Spleen (tissue), 11 donors: Measurements from ENCODE around the gene HOTAIR. TPM values are rescaled to one million over a fixed set of nuclear protein-coding genes. Genes with fewer than 3 reads are reported as not detected.

Source experiments
- DNase-seq: peaks from one replicate; pipeline ENCODE4 v3.0.0-alpha.2; 2020
- H3K27ac ChIP-seq, 8 donors: fragments of 200-600 bp; sonication (generic) in 7 of 8; 1 replicate in 4 of 8; 2 replicates in 4 of 8; pipeline versions ENCODE4 v1.5.0 to v1.8.0; 2016 to 2021; ENCODE audit warnings: inconsistent platforms in 4 of 8, mild to moderate bottlenecking in 4 of 8, moderate library complexity in 1 of 8
- H3K27me3 ChIP-seq, 7 donors: fragments of 200-600 bp; sonication (generic) in 6 of 7; replicated peaks in 1 of 7; 1 replicate in 4 of 7; 2 replicates in 3 of 7; pipeline versions ENCODE4 v1.5.0 to v1.8.0; 2016 to 2021; ENCODE audit warnings: inconsistent platforms in 3 of 7, mild to moderate bottlenecking in 1 of 7
- H3K36me3 ChIP-seq, 6 donors: fragments of 200-600 bp; sonication (generic) in 5 of 6; 1 replicate in 4 of 6; 2 replicates in 2 of 6; pipeline versions ENCODE4 v1.5.0 to v1.8.0; 2016 to 2021; ENCODE audit warnings: inconsistent platforms in 2 of 6
- H3K4me1 ChIP-seq, 6 donors: fragments of 200-600 bp; sonication (generic) in 5 of 6; 1 replicate in 3 of 6; 2 replicates in 3 of 6; pipeline versions ENCODE4 v1.5.0 to v1.8.0; 2016 to 2021; ENCODE audit warnings: inconsistent platforms in 3 of 6
- H3K4me3 ChIP-seq, 8 donors: fragments of 200-600 bp; sonication (generic) in 7 of 8; 1 replicate in 4 of 8; 2 replicates in 4 of 8; pipeline versions ENCODE4 v1.5.0 to v1.8.0; 2016 to 2021; ENCODE audit warnings: inconsistent platforms in 4 of 8, mild to moderate bottlenecking in 4 of 8, moderate library complexity in 2 of 8
- H3K9me3 ChIP-seq, 8 donors: fragments of 200-600 bp; sonication (generic) in 7 of 8; 1 replicate in 4 of 8; 2 replicates in 4 of 8; pipeline versions ENCODE4 v1.5.0 to v1.8.0; 2016 to 2021; ENCODE audit warnings: inconsistent platforms in 4 of 8
- CTCF ChIP-seq, 11 experiments: fragments of 200-600 bp in 7 of 11; fragments of 450-650 bp in 4 of 11; sonication (generic) in 4 of 11; IDR thresholded peaks in 8 of 11; conservative IDR thresholded peaks in 3 of 11; 1 replicate in 7 of 11; 2 replicates in 4 of 11; pipeline versions ENCODE4 v1.4.0 to v1.8.0; 2016 to 2021; ENCODE audit warnings: antibody characterized with exemption in 11 of 11, inconsistent platforms in 4 of 11, mild to moderate bottlenecking in 1 of 11
- POLR2A ChIP-seq, 3 donors: fragments of 450-650 bp; IDR thresholded peaks; one replicate each; pipeline ENCODE4 v1.5.1; 2017; ENCODE audit warnings: antibody characterized with exemption in 3 of 3, mild to moderate bottlenecking in 1 of 3
- POLR2AphosphoS5 ChIP-seq, 3 donors: sonication (generic); formaldehyde crosslinking; IDR thresholded peaks; one replicate each; pipeline ENCODE4 v1.5.1; 2017; ENCODE audit warnings: antibody characterized with exemption in 3 of 3
- WGBS, 5 donors: extraction: QIAGEN DNeasy Blood & Tissue Kit in 3 of 5; methylation state at CpG; one replicate each; pipeline versions ENCODE4 v1.1.5 to v1.1.7; 2013 to 2018; 5-methylcytosine and 5-hydroxymethylcytosine counted together
- intact Hi-C: fragments of 100-400 bp; cut with DNase I; formaldehyde crosslinking; loops from one replicate; pipeline ENCODE4 v1.15.0; 2023; ENCODE audit warnings: low total_unique reads
- polyA plus RNA-seq, 3 donors: library from polyadenylated mRNA; stranded (reverse); fragments of 200-250 nt; gene quantifications; one replicate each; pipeline ENCODE4 v1.2.1, GENCODE V29; 2013
- total RNA-seq, 7 donors: library from RNA; depleted of rRNA in 3 of 7; stranded (reverse); fragments of >200 nt in 3 of 7; fragmentation: NEBNext Ultra II Directional in 4 of 7; extraction: Animal tissue kit (Norgen Biotek cat#: 25700) in 4 of 7; gene quantifications; one replicate each; pipeline versions ENCODE4 v1.1.0 to v1.2.1, GENCODE V29; 2016 to 2021
- donor health status: healthy with polysubstance abuse.
- donor health status: DM: no; HTN: no; CAD: no; lungs with moderate emphysema.
- donor health status: DM: no; HTN: no; CAD: no.
- donor health status: Bipolar disorder and iron deficiency.
- donor health status: healthy.
- donor health status: DM: no; HTN: no; CAD: no.
- donor health status: DM: yes; HTN: yes; CAD: no.

HOTAIR gene
- total and polyA plus RNA-seq, 10 donors: not detected

DNA sequence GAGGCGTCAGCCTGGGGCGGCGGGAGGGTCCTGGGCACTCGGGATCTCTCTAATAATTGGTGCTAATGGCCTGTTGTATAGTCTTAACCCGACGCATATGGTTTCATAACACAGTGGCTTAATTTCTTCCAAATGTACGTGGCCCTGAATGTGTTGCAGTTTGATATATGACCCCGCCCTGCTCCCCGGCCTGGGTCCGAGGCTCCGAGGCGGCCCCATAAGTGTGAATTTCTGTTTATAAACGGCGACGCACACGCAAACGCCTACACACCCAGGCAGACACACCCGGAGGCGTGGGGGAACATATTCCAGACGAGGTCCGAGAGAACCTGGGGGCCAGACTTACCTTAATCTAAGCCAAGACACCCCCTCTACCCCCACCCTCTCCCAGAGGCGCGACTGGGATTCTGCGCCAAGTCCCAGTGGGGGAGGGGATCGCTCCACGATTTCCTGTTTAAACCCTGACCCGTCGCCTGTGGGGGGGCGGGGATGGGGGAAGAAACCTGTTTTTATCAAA lies 43.8 kb upstream of the HOTAIR start:
- Histone ChIP-seq H3K9me3 (no peaks in the 10 kb centered on the region), H3K27ac (peak overlapping the region in 2 of 8 donors; percentile 33 to 44), H3K27me3 (peaks cover 9 to 100% (median 83%) of the 10 kb centered on the region in 7 donors), H3K4me1 (peaks cover 7 to 52% (median 39%) of the 10 kb centered on the region in 6 donors), H3K4me3 (peak overlapping the region in 5 of 8 donors; percentile 30 to 71 (median 36)), H3K36me3 (no peaks in the 10 kb centered on the region)
- no peak for TF ChIP-seq POLR2A (IDR thresholded peaks at IDR 0.05)
- TF ChIP-seq POLR2AphosphoS5 (IDR thresholded peaks at IDR 0.05): no peak
- no peak for TF ChIP-seq CTCF (IDR thresholded peaks at IDR 0.05 in 8 of 11, conservative IDR thresholded peaks at IDR 0.05 in 3 of 11)
- intact Hi-C loops: no loop called here
- WGBS, 5 donors: 20 to 32% (median 25%) methylated on average over 22 to 29 of the region's 29 CpGs
- no peak for DNase-seq

DNA sequence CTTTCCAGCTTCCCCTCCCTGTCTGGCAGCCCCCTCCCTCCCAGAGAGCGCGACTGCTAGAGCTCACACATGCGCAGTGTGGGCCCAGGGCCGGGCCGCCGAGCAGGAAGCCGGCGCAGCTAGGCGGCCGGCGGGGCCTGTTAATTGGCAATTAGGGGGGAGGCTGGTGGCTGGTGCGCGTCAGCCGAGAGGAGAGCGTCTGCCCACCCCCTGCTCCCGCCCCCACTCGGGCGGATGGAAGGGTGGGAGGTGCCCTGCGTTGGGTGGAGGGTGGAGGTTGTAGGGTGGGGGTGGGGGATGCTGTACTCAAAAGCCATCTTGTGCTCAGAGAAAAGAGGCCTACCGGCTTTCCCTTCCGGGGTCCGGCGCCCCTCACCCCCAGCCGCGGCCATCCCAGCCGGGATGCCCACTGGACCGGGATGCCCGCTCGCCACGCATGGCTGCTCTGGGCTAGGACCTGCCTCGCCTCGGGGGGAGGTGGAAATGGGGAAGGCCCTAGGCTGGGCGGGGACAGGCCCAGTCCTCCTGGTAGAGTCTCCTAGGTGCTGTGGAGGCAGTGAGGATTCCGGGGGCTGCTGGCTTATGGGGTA lies 43.2 kb upstream of the HOTAIR start:
- Histone ChIP-seq H3K4me3 (peak overlapping the region; percentile 20 to 71 (median 32)), H3K9me3 (no peaks in the 10 kb centered on the region), H3K27ac (peak overlapping the region in 4 of 8 donors; percentile 10 to 58 (median 38)), H3K4me1 (peaks cover 7 to 52% (median 39%) of the 10 kb centered on the region in 6 donors), H3K36me3 (no peaks in the 10 kb centered on the region), H3K27me3 (peaks cover 8 to 100% (median 84%) of the 10 kb centered on the region in 7 donors)
- DNase-seq: peak; percentile 93
- TF ChIP-seq POLR2A (IDR thresholded peaks at IDR 0.05) (no peak), POLR2AphosphoS5 (IDR thresholded peaks at IDR 0.05) (peak; percentile 40 to 78 (median 74))
- intact Hi-C loops: no loop called here
- WGBS, 5 donors: 1 to 4% (median 3%) methylated on average over 21 to 34 of the region's 34 CpGs

DNA sequence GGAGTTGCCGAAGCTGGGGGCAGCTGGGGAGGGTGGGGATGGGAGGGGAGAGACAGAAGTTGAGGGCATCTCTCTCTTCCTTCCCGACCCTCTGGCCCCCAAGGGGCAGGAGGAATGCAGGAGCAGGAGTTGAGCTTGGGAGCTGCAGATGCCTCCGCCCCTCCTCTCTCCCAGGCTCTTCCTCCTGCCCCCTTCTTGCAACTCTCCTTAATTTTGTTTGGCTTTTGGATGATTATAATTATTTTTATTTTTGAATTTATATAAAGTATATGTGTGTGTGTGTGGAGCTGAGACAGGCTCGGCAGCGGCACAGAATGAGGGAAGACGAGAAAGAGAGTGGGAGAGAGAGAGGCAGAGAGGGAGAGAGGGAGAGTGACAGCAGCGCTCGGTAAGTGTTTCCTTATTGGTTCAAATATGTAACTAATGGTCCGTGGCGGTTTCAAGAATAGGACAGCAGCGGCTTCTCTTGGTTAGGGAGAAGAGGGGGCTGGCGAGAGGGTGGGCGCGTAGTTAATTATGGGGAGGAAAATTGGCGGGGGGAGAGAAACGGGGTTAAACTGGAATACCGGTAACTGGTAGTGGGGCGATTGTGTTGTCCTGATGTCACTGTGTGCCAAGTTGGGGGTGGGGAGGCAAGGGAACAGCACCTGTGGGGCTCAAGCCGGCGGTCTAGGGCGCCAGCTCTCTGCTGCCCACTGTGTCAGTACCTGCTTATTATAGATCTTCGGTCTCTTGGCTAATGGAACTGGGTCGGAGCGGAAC lies 42.5 kb upstream of the HOTAIR start:
- whole genome bisulfite sequencing, 5 donors: 3 to 4% (median 4%) methylated on average over 24 of the region's 24 CpGs
- Histone ChIP-seq H3K27ac (peak overlapping the region in 3 of 8 donors; percentile 33 to 58 (median 44)), H3K36me3 (no peaks in the 10 kb centered on the region), H3K4me3 (peak overlapping the region; percentile 20 to 71 (median 32)), H3K9me3 (no peaks in the 10 kb centered on the region), H3K4me1 (peaks cover 7 to 52% (median 39%) of the 10 kb centered on the region in 6 donors), H3K27me3 (peaks cover 9 to 100% (median 89%) of the 10 kb centered on the region in 7 donors)
- intact Hi-C loops: no loop called here
- DNase-seq: no peak
- TF ChIP-seq CTCF (IDR thresholded peaks at IDR 0.05 in 8 of 11, conservative IDR thresholded peaks at IDR 0.05 in 3 of 11): no peak
- TF ChIP-seq POLR2AphosphoS5 (IDR thresholded peaks at IDR 0.05): no peak
- TF ChIP-seq POLR2A (IDR thresholded peaks at IDR 0.05): no peak

GRCh38 chr12:54016478-54016964 lies 41.8 kb upstream of the HOTAIR start:
- WGBS, 5 donors: 3 to 9% (median 7%) methylated on average over 24 to 25 of the region's 25 CpGs
- TF ChIP-seq POLR2AphosphoS5 (IDR thresholded peaks at IDR 0.05) (no peak), POLR2A (IDR thresholded peaks at IDR 0.05) (no peak), CTCF (IDR thresholded peaks at IDR 0.05 in 8 of 11, conservative IDR thresholded peaks at IDR 0.05 in 3 of 11) (no peak)
- intact Hi-C loops: no loop called here
- Histone ChIP-seq H3K9me3 (no peaks in the 10 kb centered on the region), H3K4me3 (peak overlapping the region in 1 of 8 donors; percentile 71), H3K27ac (no peak overlapping the region), H3K4me1 (peaks cover 7 to 53% (median 39%) of the 10 kb centered on the region in 6 donors), H3K27me3 (peaks cover 9 to 100% (median 95%) of the 10 kb centered on the region in 7 donors), H3K36me3 (no peaks in the 10 kb centered on the region)
- DNase-seq: no peak
